G401 (cell line): ENCODE results near the gene MTFR1L. TPM values are rescaled to one million over a fixed set of nuclear protein-coding genes. Genes with fewer than 3 reads are reported as not detected.

Experiments used
- DNase-seq: peaks from one replicate; pipeline ENCODE4 v3.0.0-alpha.2; 2015; ENCODE audit warnings: low spot score
- in situ Hi-C: cut with HindIII; loops from 2 replicates; pipeline ENCODE4 v1.10.0; 2016; ENCODE audit warnings: low sequenced_read_pairs, mixed read lengths
- total RNA-seq: library from RNA; depleted of rRNA; stranded (reverse); fragments of >200 nt; shearing (Covaris generic); gene quantifications from 2 replicates; pipeline ENCODE4 v1.2.3, GENCODE V29; 2014; rRNA removed

The MTFR1L gene
- total RNA-seq, 1 experiment from 2014 or later, result 32.6 TPM

- in situ Hi-C loops, result no loop called here
- DNase-seq, result no peak
These were observed 52.1 kb downstream of the MTFR1L start for GRCh38 chr1:25871704-25872494.

- in situ Hi-C loops, result no loop called here
These were observed 53.0 kb downstream of the MTFR1L start for GRCh38 chr1:25872713-25873112.

GRCh38 chr1:25873120-25873519, 53.4 kb downstream of the MTFR1L start:
- DNase-seq, result no peak
- in situ Hi-C loops, result no loop called here

More at GRCh38 chr1:25872713-25873112, 53.0 kb downstream of the MTFR1L start:
- DNase-seq, result no peak

GRCh38 chr1:25874209-25874608, 54.5 kb downstream of the MTFR1L start:
- in situ Hi-C loops, result no loop called here
- DNase-seq, result no peak

GRCh38 chr1:25874635-25875153, 54.9 kb downstream of the MTFR1L start:
- DNase-seq, result no peak
- in situ Hi-C loops, result no loop called here

GRCh38 chr1:25875154-25875855, 55.6 kb downstream of the MTFR1L start, which contains the start of gene PAQR7:
PAQR7 (minus strand) TSS chr1:25875708; CDS start chr1:25863839, 11,869 bp downstream.
- peak; percentile 73 for DNase-seq
- in situ Hi-C loops, result no loop called here

- in situ Hi-C loops, result no loop called here
- DNase-seq, result no peak
These were observed 56.3 kb downstream of the MTFR1L start for GRCh38 chr1:25875856-25876692.

- in situ Hi-C loops, result no loop called here
- DNase-seq, result no peak
These were observed 56.9 kb downstream of the MTFR1L start for GRCh38 chr1:25876693-25877077.

- DNase-seq, result no peak
- in situ Hi-C loops, result no loop called here
These were observed 57.4 kb downstream of the MTFR1L start for GRCh38 chr1:25877155-25877554.

- DNase-seq, result no peak
- in situ Hi-C loops, result no loop called here
These were observed 58.9 kb downstream of the MTFR1L start for GRCh38 chr1:25878690-25879089.

GRCh38 chr1:25879675-25880074, 59.9 kb downstream of the MTFR1L start:
- in situ Hi-C loops, result no loop called here
- DNase-seq, result no peak

- in situ Hi-C loops, result no loop called here
- DNase-seq, result no peak
These were observed 60.8 kb downstream of the MTFR1L start for GRCh38 chr1:25880518-25880917.

GRCh38 chr1:25881266-25881665, 61.5 kb downstream of the MTFR1L start:
- in situ Hi-C loops, result no loop called here
- DNase-seq, result no peak

Other genes starting within 250 kb of the MTFR1L start
- 5.3 and 5.5 TPM in 2 replicates for gene MAN1C1, start 203.2 kb upstream of the MTFR1L start, total RNA-seq
- gene SELENON, start 19.8 kb upstream of the MTFR1L start, total RNA-seq, result 22.8 and 31.9 TPM in 2 replicates
- 28.9 and 29.4 TPM in 2 replicates for gene AUNIP, start 39.5 kb downstream of the MTFR1L start, total RNA-seq
- gene PAQR7, start 55.8 kb downstream of the MTFR1L start, total RNA-seq, result 17.4 and 18.3 TPM in 2 replicates
- 130 and 147 TPM in 2 replicates for gene STMN1, start 86.5 kb downstream of the MTFR1L start, total RNA-seq
- gene PAFAH2, start 178.1 kb downstream of the MTFR1L start, total RNA-seq, result 6.5 and 9.2 TPM in 2 replicates
- gene EXTL1, start 201.8 kb downstream of the MTFR1L start, total RNA-seq, result 88.2 and 101 TPM in 2 replicates
- 0.88 TPM in 1 of 2 replicates, not detected in the other for gene SLC30A2, start 226.2 kb downstream of the MTFR1L start, total RNA-seq
- not detected in 2 replicates for gene TRIM63, start 247.7 kb downstream of the MTFR1L start, total RNA-seq